ENCODE measurements around the gene ANKRD40.

The ANKRD40 gene

DNA sequence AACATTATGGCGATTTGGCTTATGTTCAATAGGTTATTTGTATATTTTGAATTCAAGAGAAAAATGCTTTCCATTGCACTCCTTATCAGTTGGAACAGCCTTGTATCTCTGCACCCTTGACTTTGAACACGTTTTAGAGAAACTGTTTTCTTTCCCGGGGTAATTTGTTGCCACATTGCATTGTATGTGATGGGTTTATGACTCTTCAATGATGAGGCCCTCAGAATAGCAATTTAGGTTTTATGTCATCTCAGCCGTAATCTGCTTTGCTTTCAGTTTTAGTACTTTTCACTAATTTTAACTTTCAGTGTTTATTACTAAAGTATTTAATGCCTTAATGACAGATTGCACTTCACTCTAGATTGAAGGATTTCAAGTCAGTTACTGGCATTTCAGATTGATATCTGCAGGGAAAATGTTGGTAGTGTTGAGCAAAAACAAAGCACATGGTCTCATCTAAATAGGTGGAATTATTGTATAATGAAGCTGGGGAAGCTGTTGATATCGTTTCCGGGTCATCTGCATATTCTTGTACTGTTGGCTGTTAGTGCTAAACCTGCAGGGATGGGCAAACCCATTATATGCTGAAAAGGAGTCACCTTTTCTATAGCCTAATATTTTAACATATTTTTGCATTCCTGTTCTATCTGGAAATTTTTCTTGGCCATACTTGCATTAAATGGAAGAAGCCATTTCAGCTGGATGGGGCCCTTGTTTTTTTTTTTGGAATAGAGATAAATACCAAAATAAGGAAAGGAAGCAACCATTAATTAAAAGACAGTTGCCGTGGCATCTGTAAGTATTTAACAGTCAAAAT, 13.7 kb upstream of the ANKRD40 start:
- TF ChIP-seq, protein P1, sequence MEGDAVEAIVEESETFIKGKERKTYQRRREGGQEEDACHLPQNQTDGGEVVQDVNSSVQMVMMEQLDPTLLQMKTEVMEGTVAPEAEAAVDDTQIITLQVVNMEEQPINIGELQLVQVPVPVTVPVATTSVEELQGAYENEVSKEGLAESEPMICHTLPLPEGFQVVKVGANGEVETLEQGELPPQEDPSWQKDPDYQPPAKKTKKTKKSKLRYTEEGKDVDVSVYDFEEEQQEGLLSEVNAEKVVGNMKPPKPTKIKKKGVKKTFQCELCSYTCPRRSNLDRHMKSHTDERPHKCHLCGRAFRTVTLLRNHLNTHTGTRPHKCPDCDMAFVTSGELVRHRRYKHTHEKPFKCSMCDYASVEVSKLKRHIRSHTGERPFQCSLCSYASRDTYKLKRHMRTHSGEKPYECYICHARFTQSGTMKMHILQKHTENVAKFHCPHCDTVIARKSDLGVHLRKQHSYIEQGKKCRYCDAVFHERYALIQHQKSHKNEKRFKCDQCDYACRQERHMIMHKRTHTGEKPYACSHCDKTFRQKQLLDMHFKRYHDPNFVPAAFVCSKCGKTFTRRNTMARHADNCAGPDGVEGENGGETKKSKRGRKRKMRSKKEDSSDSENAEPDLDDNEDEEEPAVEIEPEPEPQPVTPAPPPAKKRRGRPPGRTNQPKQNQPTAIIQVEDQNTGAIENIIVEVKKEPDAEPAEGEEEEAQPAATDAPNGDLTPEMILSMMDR (conservative IDR thresholded peaks at IDR 0.05; ENCODE audit: low read depth, low read length), result no peak
- no peak for DNase-seq (ENCODE audit: low read depth)

DNA sequence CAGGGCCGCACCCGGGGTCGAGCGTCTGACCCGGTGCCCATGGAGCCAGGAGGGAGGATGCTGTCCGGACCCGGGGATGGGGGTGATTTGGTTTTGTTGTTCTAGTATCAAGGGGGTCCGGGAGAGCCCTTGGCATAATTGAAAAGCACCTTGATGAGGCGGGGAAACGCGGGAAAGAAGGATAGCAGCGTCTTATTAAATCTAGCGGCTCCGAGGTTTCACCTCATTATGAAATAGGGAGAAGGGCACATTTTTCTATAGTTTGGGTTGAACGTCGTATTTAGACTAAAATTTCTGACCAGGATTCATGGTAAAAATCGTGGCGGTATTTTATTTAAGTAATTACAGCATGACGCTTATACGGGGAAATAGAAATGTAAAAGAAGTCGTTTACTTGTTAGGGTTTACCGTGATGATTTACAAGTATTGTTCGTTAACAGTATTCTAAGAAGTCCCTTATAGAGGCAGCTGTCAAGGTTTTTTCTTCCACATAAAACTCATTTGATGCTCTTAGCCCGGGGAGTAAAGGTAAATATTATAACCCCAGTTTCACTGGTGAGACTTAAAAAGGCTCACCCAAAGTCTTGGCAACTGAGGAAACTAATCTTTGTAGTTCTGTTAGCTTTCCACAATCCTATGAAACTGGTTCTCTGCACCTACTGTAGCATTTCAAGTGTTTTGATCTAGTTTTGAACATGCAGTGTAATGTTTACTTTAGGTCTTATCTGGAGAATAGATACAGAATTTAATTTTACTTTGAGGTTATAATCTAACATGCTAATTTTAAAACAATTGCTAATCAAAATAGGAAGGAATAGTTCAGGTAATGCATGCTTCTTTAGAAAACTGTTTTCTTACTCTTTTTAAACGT, 12.4 kb upstream of the ANKRD40 start:
- DNase-seq (ENCODE audit: low read depth), result no peak
- TF ChIP-seq, protein P1 (conservative IDR thresholded peaks at IDR 0.05; ENCODE audit: low read depth, low read length), result no peak
- peak overlapping the region; percentile 96 for H3K4me3 ChIP-seq (ENCODE audit: low read length)

More for the DNA sequence above, 13.7 kb upstream of the ANKRD40 start:
- H3K4me3 ChIP-seq (ENCODE audit: low read length), result peak overlapping the region; percentile 96

GRCh38 chr17:50719144-50719923, 11.6 kb upstream of the ANKRD40 start, which contains the start of gene LUC7L3:
LUC7L3 (plus strand) TSS chr17:50719603; CDS start chr17:50719733, 130 bp downstream.
- DNase-seq (ENCODE audit: low read depth), result peak; percentile 80
- TF ChIP-seq, protein P1 (conservative IDR thresholded peaks at IDR 0.05; ENCODE audit: low read depth, low read length), result no peak
- peak within 1 kb of the TSS; percentile 96 for H3K4me3 ChIP-seq (ENCODE audit: low read length)

DNA sequence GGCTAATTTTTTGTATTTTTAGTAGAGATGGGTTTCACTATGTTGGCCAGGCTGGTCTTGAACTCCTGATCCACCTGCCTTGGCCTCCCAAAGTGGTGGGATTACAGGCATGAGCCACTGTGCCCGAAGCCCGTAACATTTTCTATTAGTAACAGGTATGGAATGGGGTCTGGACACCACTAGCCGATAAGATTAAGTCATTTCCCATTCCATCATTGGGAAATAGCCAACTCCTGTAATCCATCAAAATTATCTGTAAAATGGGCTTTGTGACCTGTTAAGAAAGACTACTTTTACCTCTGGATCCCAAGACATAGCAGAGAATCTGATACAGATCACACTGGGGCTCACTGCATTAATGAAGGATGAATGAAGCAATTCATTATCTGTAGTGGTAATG, 7.8 kb upstream of the ANKRD40 start:
- no peak for DNase-seq (ENCODE audit: low read depth)
- TF ChIP-seq, protein P1 (conservative IDR thresholded peaks at IDR 0.05; ENCODE audit: low read depth, low read length), result no peak
- H3K4me3 ChIP-seq (ENCODE audit: low read length), result no peak overlapping the region

GRCh38 chr17:50712641-50713040, 4.9 kb upstream of the ANKRD40 start:
- TF ChIP-seq, protein P1 (conservative IDR thresholded peaks at IDR 0.05; ENCODE audit: low read depth, low read length), result no peak
- DNase-seq (ENCODE audit: low read depth), result no peak
- no peak overlapping the region for H3K4me3 ChIP-seq (ENCODE audit: low read length)

- H3K4me3 ChIP-seq (ENCODE audit: low read length), result no peak overlapping the region
- no peak for DNase-seq (ENCODE audit: low read depth)
- TF ChIP-seq, protein P1 (conservative IDR thresholded peaks at IDR 0.05; ENCODE audit: low read depth, low read length), result no peak
Measured at GRCh38 chr17:50710650-50711049, 2.9 kb upstream of the ANKRD40 start.
